IPS-NIHi7 (cell line): ENCODE results near the gene PBX2.
"Not testable (repeated sequence)": the region's sequence is repeated elsewhere in the genome, so short reads cannot be mapped to it uniquely, and the experiment has no call there.

Experiments used
- DNase-seq: peaks from one replicate; pipeline ENCODE4 v3.0.0; 2012; ENCODE audit warnings: mixed read lengths; ENCODE audit errors: extremely low spot score

PBX2 gene

DNA sequence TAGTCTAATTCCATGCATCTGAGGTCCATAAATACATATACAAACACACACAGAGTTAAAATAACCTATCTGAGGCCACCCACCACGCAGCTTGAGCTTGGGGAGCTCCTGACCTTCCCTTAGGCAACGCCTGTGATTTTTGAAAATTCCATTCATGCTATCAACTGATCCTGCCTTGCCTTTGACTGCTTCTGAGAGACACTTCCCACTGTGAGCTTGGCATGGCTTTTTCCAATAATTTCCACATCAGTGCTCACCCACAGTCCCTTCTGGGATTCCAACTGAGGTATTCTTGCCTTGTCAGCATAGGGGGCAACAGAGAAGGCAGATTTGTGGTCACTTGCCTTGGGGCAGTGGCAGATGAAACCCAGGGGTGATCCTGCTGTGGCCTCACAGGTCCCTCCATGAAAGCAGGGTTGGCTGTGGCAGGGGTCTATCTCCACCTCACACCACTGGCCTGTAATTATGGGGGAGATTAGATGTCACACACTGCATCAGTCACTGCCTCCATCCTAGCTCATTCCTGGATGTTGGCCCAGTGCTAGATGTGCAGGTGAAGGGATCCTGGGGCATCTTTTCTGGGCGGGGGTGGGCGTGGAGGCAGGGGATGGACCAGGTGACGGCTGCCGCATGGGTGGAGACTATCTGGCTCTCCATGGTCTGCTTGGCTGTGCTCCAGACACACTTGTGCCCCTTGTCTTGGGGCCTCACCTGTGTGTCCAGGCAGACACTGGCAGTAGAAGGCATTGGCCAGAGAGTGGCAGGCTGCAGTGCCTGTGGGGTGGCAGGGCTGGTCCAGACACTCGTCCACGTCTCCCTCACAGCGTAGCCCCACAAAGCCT lies 13.6 kb upstream of the PBX2 start:
- no peak for DNase-seq

DNA sequence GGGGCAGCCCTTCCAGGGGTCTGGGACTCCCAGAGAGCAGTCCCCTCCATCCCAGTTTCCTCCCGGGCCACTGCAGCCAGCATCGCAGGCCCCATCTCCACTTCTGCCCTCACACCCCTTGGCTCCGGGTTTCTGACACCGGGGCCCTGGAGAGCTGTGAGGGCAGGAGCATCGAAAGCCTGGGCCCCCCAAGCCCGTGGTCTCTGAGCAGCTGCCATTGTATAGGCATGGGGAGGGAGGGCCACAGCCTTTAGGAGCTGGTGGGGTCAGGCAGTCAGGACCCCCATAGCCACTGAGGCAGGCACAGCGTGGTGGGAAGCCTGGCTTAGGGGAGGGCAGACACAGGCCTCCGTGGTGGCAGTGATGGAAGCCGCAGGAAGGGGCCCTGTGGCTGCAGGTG lies 12.2 kb upstream of the PBX2 start:
- no peak for DNase-seq

DNA sequence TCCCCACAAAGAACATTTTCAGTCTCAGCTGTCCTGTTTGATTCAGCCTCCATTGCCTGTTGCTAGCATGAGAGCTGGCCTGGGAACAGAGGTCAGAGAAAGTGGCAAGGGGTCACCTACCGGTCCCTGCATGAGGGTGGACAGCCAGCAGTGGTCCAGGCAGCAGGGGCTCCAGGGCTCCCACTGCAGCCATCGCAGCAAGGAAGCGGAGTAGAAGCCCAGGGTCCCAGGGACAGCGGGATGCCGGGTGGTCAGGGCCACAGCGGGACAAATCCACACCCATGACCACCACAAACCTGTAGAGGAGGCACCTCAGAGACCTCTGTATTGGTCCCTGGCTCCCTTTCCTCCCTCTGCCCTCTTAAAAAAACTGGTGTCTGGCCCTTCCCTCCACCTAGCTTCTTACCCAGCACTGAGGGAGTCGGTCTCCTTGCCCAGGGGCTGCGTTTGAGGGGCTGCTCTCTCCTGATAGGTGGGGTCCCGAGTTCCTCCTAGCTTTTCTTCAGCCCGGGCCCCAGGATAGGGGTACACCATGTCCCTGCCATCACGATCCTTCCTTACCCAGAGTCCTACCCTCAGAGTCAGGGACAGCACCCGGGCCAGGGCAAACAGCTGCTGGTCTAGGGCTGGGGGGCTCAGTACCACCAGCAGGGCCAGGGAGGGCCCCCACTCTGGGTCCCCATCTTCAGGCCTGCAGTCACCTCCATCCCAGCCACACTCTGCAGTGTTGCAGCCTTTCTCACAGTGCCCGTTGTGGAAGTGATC lies 10.9 kb upstream of the PBX2 start:
- no peak for DNase-seq

DNA sequence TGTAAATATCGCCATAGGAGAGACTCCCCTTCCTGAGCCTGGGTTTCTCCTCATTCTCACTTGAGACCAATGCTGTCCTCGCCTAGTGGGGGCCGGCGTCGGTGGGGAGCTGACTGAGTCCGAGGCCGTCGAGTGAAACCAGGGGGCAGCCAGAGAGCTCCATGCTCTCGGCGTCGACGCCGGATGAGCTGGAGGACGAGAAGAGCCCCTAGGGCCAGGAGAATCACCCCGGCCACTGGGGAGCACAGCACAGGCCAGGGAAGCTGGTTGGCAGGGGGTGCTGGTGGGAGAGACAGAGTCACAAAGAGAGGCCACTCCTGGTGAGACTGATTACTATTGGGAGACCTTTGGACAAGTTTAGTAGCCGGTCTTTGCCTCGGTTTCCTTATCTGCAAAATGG lies 8.9 kb upstream of the PBX2 start:
- DNase-seq = no peak

DNA sequence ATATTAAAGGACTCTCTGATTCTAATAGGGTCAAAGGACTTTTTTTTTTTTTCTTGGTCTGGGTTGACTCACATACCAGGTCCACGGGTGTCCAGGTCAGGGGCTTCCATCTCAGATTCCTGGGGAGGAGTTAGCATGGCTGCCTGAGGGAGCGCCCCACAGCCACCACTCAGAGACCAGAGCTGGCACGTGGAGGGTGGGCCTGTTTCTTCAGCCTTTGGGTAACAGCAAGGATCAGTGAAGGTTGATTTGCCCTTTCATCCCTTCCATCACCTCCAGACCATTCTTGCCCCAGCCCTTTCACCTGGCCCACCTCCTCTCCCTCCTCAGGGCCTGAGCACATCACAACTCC lies 8.3 kb upstream of the PBX2 start:
- no peak for DNase-seq

DNA sequence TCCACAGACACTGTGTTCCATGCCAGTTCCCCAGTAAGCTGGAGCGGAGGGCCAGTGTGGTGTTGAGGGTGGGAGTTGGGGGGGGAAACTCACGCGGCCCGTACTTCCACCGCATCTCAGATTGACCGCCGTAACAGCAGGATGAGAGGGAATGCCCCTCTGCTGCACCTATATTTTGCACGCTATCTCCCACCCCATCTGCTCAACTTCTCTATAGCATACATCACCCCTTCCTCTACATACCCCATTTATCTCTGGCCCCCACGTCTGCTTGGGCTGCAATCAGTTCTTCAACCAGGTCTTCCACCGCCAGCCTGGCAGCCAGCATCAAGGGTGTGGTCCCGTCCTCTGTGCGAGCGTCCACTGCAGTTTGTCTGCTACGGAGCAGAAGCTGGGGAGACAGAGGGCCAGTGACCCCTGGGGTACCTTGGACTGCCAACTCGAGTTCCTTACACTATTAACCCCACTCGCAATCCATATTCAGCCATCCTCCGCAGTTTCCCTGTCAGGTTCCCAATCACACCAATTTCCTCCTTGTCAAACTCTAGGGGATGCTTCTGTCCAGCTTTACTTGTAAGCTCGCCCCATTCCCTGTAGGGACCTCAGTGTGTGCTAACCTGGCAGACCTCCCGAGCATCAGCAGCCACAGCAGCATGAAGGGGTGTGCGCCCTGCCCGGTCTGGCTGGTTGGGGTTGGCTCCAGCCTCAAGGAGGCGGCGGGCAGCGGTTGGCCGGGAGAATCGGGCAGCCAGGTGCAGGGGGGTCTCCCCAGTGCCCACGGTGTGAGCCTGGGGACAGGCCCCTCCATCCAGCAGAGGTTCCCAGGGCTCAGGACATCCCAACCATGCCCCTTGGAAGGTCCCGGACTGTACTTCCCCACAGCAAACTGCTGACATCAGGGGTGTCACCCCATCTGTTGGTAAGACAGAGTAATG lies 6.9 kb upstream of the PBX2 start:
- no peak for DNase-seq

DNA sequence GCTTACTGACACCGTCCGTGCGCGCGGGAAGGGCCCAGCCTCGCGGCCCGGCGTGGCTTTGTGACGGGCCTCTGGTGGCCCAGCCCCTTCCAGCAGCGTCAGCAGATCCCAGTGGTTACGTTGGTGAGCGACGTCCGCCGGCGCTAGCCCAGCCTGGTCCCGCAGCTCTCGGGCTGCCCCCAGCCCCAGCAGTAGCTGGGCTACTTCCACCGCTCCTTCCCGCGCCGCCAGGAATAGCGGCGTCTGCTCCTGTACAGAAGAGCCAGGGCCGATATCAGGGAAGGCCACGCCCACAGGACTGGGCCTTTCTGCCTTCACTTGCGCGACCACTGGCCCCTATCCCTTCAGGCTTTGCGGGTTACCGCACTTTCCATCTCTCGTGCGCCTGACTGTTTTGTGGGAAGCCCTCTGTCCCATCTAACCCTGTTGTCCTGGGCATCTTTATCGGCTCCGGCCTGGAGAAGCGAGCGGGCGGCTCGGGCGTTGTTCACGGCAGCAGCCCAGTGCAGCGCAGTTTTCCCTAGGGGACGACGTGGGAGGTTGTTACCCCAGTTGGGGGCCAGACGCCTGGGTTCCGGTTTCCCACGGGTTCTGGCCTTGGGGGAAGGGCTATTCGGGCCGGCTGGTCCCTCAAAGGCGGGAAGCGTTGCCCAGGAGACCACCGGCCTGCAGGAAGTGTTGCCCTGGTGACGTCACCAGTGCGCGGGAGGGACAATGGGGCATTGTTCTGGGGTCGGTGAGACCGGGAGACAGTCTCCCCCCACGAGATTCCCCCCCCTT lies 6.1 kb upstream of the PBX2 start:
- DNase-seq = peak; percentile 84

DNA sequence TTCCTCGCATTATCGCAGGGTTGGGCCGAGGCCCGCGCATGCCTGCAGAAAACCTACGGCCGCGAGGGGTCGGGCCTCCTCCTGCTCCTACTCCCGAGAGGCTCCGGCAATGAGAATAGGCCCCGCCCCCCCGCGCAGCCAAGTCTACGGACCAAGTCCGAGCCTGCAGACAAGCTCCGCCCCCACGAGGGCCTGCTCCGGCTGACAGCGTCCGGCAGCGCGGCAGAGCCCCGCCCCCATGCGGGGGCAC lies 5.6 kb upstream of the PBX2 start:
- peak; percentile 95 for DNase-seq

DNA sequence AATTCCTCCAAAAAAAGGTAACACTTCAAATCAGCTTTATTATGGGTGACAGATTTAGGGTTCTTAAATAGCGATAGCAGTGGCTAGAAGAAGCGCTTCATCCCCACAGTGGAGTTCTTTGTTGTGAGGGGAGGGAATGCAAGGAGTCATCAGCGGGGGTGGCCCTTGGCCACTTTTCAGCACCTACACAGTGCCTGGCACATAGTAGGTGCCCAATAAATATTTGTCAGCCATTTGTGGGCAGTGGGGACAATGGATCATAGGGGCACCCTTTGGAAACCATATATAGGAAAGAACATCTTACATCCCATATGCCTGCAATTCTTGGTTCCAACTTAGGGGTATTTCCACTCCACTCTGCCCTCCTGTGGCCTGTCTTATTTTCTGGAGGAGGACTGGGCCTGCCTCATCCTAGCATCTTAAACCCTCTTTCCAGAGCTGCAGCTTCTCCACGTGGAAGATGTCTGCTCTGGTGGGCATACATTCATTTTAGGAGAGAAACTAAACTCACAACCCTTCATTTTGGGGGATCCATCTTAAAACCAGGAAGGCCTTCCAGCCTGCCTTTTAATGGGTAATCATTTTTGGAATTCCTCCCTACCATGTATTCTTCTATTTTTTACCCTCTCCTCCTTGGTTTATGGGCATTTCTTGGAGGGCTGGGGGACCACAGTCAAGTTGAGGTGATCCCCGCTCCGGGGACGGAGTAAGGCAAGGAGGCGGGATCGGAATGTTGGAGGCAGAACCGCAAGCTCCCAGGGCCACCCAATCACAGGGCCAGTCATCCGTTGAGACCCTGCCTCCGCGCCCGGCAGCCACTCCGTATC lies 5.0 kb upstream of the PBX2 start:
- DNase-seq = no peak

DNA sequence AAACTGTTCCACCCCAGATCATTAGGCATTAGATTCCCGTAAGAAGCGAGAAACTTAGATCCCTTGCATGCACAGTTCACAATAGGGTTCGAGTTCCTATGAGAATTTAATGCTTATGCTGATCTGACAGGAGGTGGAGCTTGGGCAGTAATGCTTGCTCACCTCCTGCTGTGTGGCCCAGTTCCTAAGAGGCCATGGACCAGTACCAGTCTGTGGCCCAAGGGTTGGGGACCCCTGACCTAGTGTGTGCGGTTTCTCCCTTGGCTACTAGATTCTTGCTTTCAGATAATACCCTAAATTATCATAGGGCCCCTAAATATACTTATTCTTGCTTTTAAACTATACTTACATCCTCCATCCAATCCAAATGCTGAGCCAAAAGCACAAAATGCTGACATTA lies 4.4 kb upstream of the PBX2 start:
- DNase-seq = no peak

DNA sequence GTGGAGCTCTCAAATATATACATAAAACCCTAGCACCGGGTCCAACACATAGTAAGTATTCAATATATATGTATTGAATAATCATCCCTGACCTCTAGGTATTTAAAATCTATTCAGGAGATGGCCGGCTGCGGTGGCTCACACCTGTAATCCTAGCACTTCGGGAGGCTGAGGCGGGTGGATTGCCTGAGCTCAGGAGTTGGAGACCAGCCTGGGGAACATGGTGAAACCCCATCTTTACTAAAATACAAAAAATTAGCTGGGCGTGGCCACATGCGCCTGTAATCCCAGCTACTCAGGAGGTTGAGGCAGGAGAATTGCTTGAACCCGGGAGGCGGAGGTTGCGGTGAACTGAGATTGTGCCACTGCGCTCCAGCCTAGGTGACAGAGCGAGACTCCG lies 3.1 kb upstream of the PBX2 start:
- DNase-seq = not testable (repeated sequence)

DNA sequence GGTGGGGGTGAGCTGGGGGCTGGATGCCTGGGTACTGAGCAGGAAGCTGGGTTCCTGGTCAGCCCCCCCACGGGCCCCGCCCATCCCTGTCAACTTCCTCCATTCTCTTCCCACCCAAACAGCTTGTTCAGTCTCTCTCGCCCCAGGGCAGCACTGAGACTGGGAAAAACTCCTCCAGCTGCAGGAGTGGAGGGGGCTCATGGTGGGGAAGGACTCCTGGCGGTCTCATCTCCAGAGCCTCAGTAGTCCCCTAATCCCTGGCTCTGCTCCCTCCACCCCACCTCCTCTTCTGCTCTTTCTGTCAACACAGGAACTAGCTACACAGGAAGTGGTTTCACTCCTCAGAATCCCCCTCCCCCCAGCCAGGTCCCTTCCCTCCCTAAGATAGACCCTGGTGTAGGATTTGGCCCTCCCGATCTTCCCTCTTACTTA lies 2.6 kb upstream of the PBX2 start, which contains the start of gene GPSM3:
GPSM3 (minus strand) TSS at position 36 of the 432 bp plus-strand sequence. CDS start 130 bp downstream, outside the sequence.
- no peak for DNase-seq

DNA sequence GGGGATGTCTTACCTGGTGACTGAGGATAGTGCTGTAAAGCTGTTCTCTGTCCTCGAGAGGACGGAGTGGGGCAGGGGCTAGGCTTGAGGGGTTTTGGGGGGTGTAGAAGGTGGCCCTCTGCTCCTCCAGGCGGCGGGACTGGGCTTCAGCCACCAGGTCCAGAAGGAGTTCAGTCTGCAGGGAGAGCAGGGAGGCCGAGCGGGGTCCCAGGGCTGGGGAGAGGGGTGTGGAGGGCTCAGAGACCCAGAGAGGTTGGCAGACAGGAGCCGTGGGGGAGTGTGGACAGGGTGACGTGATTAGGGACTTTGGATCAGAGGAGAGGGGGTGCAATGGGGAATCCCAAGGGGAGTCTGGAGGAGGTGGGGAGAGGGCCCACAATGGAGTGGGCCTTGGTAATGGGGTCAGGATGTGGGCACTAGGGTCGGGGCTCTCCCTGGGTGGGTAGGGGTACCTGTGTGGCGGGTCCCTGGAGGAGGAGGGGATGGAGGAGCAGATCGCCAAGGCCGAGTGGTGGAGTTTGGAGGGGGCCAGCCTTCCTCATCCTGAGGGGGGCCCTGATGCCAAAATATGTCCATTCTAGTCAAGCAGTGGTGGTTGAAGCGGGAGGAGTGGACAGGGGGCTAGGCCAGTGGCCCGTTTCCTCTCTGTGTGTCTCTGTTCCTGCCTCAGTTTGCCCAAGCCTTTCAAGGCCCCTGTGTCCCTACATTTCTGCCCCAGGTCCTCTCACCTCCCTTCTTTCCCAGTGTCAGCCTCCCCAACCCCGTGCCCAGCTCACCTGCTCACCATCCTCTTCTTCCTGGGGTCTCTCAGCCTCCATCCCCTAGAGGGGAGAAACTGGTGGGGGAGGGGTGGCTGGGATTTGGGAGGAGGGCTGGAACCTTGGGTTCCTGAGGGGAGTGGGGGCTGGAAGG lies 1.9 kb upstream of the PBX2 start:
- no peak for DNase-seq

DNA sequence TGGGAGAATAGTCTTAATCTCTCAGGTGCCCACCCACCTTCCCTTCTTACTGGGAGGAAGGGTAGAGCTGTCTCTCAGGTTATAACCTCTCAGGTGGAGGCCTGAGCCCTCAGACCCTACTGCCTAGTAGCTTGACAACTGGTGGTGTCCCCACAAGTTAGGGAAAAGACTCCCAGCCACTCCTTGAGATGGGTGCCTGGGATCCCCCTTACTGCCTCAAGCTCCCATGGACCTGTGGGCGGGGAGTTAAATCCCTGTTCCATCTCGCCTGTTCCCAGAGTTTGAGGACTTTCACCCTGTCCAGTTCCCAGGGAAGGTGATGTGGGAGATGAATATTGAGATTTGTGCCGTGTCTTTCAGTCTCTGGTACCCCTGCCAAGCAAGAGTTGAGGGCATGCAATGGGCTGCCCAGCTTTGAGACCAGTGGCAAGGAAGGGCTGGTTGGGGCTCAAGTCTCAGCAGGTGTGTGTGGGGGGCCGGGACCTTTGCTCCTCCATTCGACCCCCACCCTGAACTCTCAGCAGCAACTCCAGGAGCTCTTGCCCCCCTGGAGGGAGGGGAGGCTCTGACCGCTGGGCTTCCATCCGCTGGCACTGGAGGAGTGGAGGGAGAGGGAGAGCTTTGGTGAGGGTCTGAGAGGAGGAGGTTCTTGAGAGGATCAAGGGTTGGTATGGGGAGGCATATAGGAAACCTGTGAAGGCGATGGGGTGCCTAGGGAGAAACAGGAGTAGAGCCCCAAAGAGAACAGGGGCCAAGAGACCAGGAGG lies 1.1 kb upstream of the PBX2 start:
- no peak for DNase-seq

DNA sequence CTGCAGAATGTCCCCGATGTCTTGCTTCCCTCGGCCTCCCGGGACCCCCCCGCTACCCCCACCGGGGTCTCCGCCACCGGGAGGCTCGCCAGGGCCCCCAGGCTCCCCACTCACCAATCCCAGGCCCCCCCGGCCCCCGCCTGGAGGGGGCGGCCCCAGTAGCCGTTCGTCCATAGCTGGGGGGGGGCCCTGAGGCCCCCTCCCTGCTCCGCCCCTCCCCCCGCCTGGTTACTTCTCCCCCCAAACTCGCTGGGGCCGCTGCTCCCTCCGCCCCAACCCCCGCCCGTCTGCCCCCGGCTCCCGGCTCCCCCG lies 304 bp downstream of the PBX2 start:
- DNase-seq = no peak

DNA sequence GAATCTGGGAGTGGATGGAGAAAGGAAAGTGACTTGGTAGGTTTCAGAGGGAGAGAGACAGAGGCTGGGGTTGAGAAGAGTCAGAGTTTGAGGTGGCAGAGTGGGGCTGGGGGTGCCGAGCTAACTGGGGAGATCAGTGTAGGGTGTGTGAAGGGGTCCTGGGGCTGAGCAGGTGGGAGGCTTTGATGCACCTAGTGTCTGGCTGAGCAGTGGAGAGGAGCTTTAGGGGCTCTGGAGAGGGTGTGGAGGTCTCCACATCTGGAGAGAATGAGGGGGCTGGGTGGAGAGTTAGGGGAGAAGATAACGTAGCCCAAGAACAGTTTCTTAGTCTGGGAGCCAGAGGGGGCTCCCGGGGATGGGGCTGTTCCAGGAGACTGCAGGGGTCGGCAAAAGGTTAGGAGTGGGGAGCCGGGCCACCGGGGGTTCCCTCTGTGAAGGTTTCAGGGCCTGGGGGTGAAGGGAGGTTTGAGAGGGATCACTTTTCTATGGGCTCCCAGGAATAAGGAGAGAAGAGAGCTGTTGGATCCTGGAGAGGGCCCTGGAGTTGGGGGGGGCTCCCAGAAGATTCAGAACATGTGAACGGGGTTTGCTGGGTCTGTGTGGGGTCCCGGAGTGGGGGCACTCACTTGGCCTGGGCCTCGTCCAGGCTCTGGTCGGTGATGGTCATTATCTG lies 797 bp downstream of the PBX2 start:
- no peak for DNase-seq

DNA sequence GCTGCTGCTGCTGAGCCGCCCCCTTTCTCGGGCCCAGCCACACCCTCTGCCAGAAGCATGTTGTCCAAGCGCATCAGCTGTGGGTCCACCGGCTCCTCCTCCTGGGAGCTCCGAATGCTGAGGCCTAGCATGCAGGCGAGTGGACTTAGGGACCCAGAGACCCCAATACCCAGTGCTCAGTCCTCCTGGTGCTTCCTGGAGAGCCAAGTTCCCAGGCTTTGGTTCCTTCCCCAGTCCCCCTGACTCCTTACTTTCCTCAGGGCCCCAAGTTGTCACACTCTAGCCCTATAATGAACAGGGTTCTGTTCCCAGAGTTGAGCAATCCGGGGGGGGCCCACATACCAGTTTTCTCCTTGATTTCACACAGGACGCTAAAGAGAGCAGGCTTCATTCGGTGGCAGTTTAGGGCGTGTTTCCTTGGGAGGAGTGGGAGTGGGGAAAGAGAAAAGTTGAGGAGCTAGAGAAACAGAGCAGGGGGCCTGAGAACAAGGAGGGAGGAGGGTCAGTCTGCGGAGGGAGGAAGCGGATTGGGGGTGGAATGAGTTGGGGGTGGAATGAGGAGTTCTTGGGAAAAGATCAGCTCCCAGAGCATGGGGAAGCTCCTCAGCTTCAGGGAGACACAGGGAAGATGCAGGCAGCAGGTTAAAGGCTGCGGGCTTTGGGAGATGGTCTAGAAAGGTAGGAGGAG lies 1.5 kb downstream of the PBX2 start:
- no peak for DNase-seq
